AG09319 (cell line): ENCODE data around the gene PDE2A.

Experiments
- DNase-seq: peaks from one replicate; pipeline ENCODE4 v3.0.0-alpha.2; 2010; ENCODE audit warnings: low read depth; ENCODE audit errors: extremely low read depth
- CTCF ChIP-seq: IDR thresholded peaks from 2 replicates; pipeline ENCODE4 v1.5.1; 2011; ENCODE audit warnings: low read depth, mild to moderate bottlenecking, inconsistent platforms, low read length, moderate library complexity

PDE2A gene

DNA sequence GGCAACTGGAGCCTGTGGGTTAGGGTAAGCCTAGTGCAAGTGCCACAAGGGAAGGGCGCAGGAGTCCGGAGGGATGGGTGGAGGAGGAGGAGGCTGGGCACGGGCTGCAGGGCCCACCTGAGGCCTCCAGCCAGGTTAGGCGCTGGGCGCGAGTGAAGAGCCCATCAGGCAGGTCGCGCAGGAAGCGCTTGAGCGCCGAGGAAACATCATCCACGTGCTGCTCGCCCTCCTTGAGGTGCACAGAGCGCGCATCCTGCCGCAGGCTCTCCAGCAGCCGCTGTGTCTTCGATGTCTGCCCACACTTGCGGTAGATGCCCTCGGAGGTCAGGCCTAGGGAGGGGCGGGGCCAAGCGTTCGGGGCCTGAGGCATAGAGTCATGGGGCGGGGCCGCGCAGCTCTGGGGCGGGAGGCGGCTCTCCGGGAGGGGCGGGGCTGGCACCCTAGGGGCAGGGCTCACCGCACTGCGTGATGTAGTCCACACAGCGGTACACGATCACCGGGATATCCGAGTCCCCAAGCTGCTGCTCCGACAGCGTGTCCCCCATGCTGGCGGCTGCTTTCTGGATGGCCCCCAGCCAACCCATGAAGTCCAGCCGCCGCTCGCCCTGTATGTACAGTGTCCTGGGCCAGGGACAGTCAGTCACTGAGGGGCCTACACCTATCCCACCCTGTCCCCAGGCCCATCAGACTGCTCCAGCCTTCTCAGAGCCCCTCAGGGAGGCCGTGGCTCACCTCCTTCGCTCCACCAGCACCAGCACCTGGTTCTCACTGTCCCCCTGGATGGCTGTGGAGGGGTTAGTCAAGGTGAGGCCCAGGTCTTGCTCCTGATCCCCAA, 22.9 kb upstream of the PDE2A start:
- no peak for TF ChIP-seq CTCF
- no peak for DNase-seq

- no peak for DNase-seq
- TF ChIP-seq CTCF: no peak
Measured at GRCh38 chr11:72695354-72695753, 21.1 kb upstream of the PDE2A start.

DNA sequence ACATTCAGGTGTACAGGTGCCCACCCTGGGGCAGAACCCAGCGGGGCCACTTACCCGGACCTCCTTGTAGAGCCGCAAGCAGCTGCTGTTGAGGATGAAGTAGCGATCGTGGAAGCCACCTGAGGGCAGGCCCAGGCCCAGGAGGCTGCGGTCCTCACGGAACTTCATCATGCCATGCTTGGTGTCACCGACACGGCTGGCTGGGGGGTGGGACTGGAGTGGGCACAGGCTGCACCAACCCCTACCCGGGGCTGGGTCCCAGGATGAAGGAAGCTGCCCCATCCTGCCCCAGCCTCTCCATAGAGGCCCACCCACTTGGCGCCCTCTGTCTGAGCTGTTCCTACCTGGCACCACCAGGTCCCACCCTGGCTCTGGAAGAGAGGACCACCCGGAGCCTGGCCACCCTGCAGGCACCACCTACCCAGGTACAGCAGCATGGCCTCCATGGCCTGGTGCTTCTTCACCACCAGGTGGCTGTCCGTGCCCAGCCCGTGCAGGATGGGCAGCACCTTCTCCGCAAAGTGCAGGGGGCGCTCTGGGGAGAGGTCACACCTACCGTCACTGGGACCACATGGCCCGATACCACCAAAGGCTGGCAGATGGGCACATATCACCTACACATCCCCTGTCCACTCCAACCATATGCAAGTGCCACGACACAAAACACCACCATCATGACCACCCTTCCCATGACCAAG, 19.2 kb upstream of the PDE2A start:
- no peak for DNase-seq
- TF ChIP-seq CTCF: no peak

DNA sequence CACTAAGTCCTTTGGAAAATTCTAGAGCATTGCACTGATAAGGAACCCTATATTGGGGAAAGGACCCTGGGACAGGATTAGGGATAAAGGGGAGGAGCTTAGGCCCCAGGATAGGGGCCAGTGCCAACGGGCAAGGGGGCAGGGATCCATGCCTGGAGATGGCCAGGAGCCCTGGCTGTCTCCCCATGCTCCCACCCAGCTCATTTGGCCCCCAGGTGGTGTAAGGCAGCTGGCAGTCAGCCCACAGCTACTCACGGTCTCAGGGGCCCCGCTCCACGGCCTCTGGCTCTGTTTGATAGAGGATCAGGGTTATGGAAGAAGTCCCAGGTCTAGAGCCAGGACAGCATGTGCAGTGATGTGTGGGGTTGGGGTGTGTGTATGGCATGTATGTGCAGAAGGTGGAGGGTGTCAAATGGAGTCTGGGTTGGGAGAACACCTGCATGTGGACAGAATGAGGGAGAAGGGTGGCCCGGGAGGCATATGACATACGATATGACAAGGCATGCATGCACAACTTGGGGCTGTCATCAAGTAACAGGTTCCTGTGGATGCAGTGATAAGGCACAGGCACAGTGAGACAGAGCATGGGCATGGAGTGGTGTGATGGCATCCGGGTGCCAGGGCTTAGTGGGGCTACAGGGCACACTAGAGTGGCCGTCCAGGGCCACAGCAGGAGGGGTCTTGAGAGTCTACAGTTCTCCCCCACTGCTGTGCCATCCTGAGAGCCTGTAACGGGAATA, 18.4 kb upstream of the PDE2A start:
- DNase-seq: no peak
- TF ChIP-seq CTCF: no peak

GRCh38 chr11:72690166-72690565, 15.9 kb upstream of the PDE2A start:
- no peak for TF ChIP-seq CTCF
- no peak for DNase-seq

- no peak for TF ChIP-seq CTCF
- no peak for DNase-seq
Measured at GRCh38 chr11:72688929-72689328, 14.7 kb upstream of the PDE2A start.

- DNase-seq: no peak
- no peak for TF ChIP-seq CTCF
Measured at GRCh38 chr11:72688486-72688885, 14.3 kb upstream of the PDE2A start.
